NOMO-1 (cell line): Measurements from ENCODE around the gene KATNB1.
"Not testable (repeated sequence)": the region's sequence is repeated elsewhere in the genome, so short reads cannot be mapped to it uniquely, and the experiment has no call there.

Source experiments
- DNase-seq, 2 experiments: peaks; one replicate each; lab custom pipeline; 2025; ENCODE audit not compliant: unreplicated experiment in 2 of 2; lab: John Stamatoyannopoulos, UW

Gene KATNB1

GRCh38 chr16:57724531-57724930 lies 11.0 kb upstream of the KATNB1 start:
- DNase-seq = no peak

GRCh38 chr16:57725151-57725550 lies 10.4 kb upstream of the KATNB1 start:
- DNase-seq = no peak

- no peak for DNase-seq
Observed at GRCh38 chr16:57725554-57725953, 10.0 kb upstream of the KATNB1 start.

- no peak for DNase-seq
Observed at GRCh38 chr16:57725976-57726375, 9.6 kb upstream of the KATNB1 start.

- no peak for DNase-seq
Observed at GRCh38 chr16:57726433-57726947, 9.1 kb upstream of the KATNB1 start.

- DNase-seq = no peak
Observed at GRCh38 chr16:57727610-57728009, 8.0 kb upstream of the KATNB1 start.

- no peak for DNase-seq
Observed at GRCh38 chr16:57728336-57729181, 7.0 kb upstream of the KATNB1 start.

- DNase-seq = no peak
Observed at GRCh38 chr16:57729182-57729484, 6.4 kb upstream of the KATNB1 start.

- not testable (repeated sequence) for DNase-seq
Observed at GRCh38 chr16:57729852-57730251, 5.7 kb upstream of the KATNB1 start.

- no peak for DNase-seq
Observed at GRCh38 chr16:57730771-57731730, 4.5 kb upstream of the KATNB1 start.

GRCh38 chr16:57732037-57732436 lies 3.5 kb upstream of the KATNB1 start:
- peak; percentile 13 to 64 for DNase-seq

GRCh38 chr16:57732714-57733113 lies 2.9 kb upstream of the KATNB1 start:
- no peak for DNase-seq

- no peak for DNase-seq
Observed at GRCh38 chr16:57734308-57734924, 1.2 kb upstream of the KATNB1 start.

- peak; percentile 99 to 100 for DNase-seq
Observed at GRCh38 chr16:57734925-57735754, 430 bp upstream of the KATNB1 start.

- peak; percentile 25 to 29 for DNase-seq
Observed at GRCh38 chr16:57736419-57737351, 1.1 kb downstream of the KATNB1 start.

GRCh38 chr16:57738844-57739243 lies 3.3 kb downstream of the KATNB1 start:
- no peak for DNase-seq

GRCh38 chr16:57739756-57740422 lies 4.3 kb downstream of the KATNB1 start:
- DNase-seq = no peak

GRCh38 chr16:57740423-57741071 lies 5.0 kb downstream of the KATNB1 start:
- DNase-seq = no peak
